Immature natural killer cell (primary cell): ENCODE results near the gene PPP1R9A. TPM values are rescaled to one million over a fixed set of nuclear protein-coding genes. Genes with fewer than 3 reads are reported as not detected.
"Not testable (repeated sequence)": the region's sequence is repeated elsewhere in the genome, so short reads cannot be mapped to it uniquely, and the experiment has no call there.

Source experiments
- DNase-seq, 3 donors: peaks; one replicate each; pipeline ENCODE4 v3.0.0; 2022; ENCODE audit warnings: mixed read lengths in 1 of 3
- H3K27ac Mint-ChIP-seq, 6 donors: one replicate each; pipeline ENCODE4 v1.8.0; 2020; ENCODE audit warnings: mixed read lengths in 6 of 6, mild to moderate bottlenecking in 5 of 6, inconsistent platforms in 4 of 6, moderate library complexity in 3 of 6
- H3K27me3 Mint-ChIP-seq, 3 donors: one replicate each; pipeline ENCODE4 v1.8.0; 2020 to 2021; ENCODE audit warnings: low read depth in 3 of 3, mild to moderate bottlenecking in 3 of 3, mixed read lengths in 3 of 3, moderate library complexity in 3 of 3, inconsistent platforms in 1 of 3
- H3K36me3 Mint-ChIP-seq, 3 donors: one replicate each; pipeline ENCODE4 v1.8.0; 2020; ENCODE audit warnings: mixed read lengths in 3 of 3, inconsistent platforms in 2 of 3, mild to moderate bottlenecking in 2 of 3
- H3K4me1 Mint-ChIP-seq, 2 donors: one replicate each; pipeline ENCODE4 v1.8.0; 2020; ENCODE audit warnings: inconsistent platforms in 2 of 2, mild to moderate bottlenecking in 2 of 2, mixed read lengths in 2 of 2, moderate library complexity in 1 of 2
- H3K4me3 Mint-ChIP-seq, 5 donors: one replicate each; pipeline ENCODE4 v1.8.0; 2020; ENCODE audit warnings: mild to moderate bottlenecking in 5 of 5, mixed read lengths in 5 of 5, inconsistent platforms in 3 of 5, moderate library complexity in 3 of 5
- H3K9me3 Mint-ChIP-seq, 6 donors: one replicate each; pipeline ENCODE4 v1.8.0; 2020; ENCODE audit warnings: mild to moderate bottlenecking in 6 of 6, mixed read lengths in 6 of 6, inconsistent platforms in 4 of 6, moderate library complexity in 3 of 6
- polyA plus RNA-seq, 3 donors: library from polyadenylated mRNA; unstranded; fragments of 300-500 nt; fragmentation: Illumina TruSeq; gene quantifications; one replicate each; pipeline ENCODE4 v1.2.3, GENCODE V29; 2021

The PPP1R9A gene
- polyA plus RNA-seq, 3 donors from 2014 or later, result 0.92 to 12.2 (median 5.5) TPM

- DNase-seq, result no peak
- Mint-ChIP-seq H3K4me3 (no peak overlapping the region), H3K36me3 (no peaks in the 10 kb centered on the region), H3K27ac (no peak overlapping the region), H3K27me3 (no peaks in the 10 kb centered on the region), H3K4me1 (peaks cover 2 to 8% of the 10 kb centered on the region in 2 donors), H3K9me3 (no peaks in the 10 kb centered on the region)
Measured at GRCh38 chr7:95004618-95005247, 97.3 kb downstream of the PPP1R9A start.

GRCh38 chr7:95006010-95006409 lies 98.6 kb downstream of the PPP1R9A start:
- H3K27ac Mint-ChIP-seq, result no peak overlapping the region
- H3K4me1 Mint-ChIP-seq, result peaks cover 2 to 8% of the 10 kb centered on the region in 2 donors
- H3K9me3 Mint-ChIP-seq, result no peaks in the 10 kb centered on the region
- no peak for DNase-seq
- H3K4me3 Mint-ChIP-seq, result no peak overlapping the region
- no peaks in the 10 kb centered on the region for H3K27me3 Mint-ChIP-seq
- no peaks in the 10 kb centered on the region for H3K36me3 Mint-ChIP-seq

- not testable (repeated sequence) for H3K27ac Mint-ChIP-seq, DNase-seq, H3K9me3 Mint-ChIP-seq, H3K4me3 Mint-ChIP-seq, H3K27me3 Mint-ChIP-seq, H3K36me3 Mint-ChIP-seq, H3K4me1 Mint-ChIP-seq
Measured at GRCh38 chr7:95008773-95009172, 101.4 kb downstream of the PPP1R9A start.

GRCh38 chr7:95011146-95011928 lies 103.9 kb downstream of the PPP1R9A start:
- H3K27ac Mint-ChIP-seq, result no peak overlapping the region
- no peaks in the 10 kb centered on the region for H3K36me3 Mint-ChIP-seq
- peaks cover 0 to 3% (median 0%) of the 10 kb centered on the region in 3 donors for H3K27me3 Mint-ChIP-seq
- H3K4me1 Mint-ChIP-seq, result no peaks in the 10 kb centered on the region
- DNase-seq, result no peak
- no peak overlapping the region for H3K4me3 Mint-ChIP-seq
- H3K9me3 Mint-ChIP-seq, result no peaks in the 10 kb centered on the region

DNA sequence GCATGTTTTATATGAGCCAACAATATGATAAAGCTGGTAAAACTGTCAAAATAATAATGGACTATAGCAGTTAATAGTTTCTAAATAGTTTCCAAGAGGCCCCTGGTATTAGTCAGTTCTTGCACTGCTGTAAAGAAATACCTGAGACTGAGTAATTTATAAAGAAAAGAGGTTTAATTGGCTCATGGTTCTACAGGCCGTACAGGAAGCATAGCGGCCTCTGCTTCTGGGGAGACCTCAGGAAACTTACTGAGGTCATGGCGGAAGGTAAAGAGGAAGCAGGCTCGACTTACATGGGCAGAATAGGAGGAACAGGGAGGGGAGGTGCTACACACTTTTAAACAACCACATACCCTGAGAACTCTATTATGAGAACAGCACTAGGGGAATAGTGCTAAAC lies 104.6 kb downstream of the PPP1R9A start:
- Mint-ChIP-seq H3K27ac (peak overlapping the region in 1 of 6 donors; percentile 56), H3K36me3 (no peaks in the 10 kb centered on the region), H3K4me3 (no peak overlapping the region), H3K9me3 (no peaks in the 10 kb centered on the region), H3K27me3 (peaks cover 0 to 3% (median 0%) of the 10 kb centered on the region in 3 donors), H3K4me1 (no peaks in the 10 kb centered on the region)
- no peak for DNase-seq

DNA sequence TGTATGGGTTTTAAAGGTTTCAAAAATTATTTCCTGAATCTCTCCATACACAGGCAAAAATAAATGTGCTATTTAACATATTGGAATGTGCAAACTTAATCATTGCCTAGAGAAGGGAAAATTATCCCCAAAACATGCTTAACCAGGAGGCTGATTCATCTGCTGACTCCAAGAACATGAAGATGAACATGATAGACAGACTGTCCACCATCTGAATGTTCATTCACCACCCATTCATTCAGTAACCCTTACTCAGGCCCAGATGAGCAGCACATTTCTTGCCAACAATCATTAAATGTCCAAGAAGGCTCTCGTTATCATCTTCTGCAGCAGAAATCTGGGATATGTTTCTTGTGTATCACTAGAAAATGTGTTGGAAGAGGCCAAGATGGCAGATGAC lies 110.6 kb downstream of the PPP1R9A start:
- no peak overlapping the region for H3K4me3 Mint-ChIP-seq
- no peak for DNase-seq
- H3K9me3 Mint-ChIP-seq, result peaks cover 0 to 4% (median under 1%) of the 10 kb centered on the region in 6 donors
- H3K27me3 Mint-ChIP-seq, result peaks cover 0 to 1% (median 0%) of the 10 kb centered on the region in 3 donors
- peaks cover 0 to 3% (median 0%) of the 10 kb centered on the region in 3 donors for H3K36me3 Mint-ChIP-seq
- no peaks in the 10 kb centered on the region for H3K4me1 Mint-ChIP-seq
- H3K27ac Mint-ChIP-seq, result no peak overlapping the region

- no peak for DNase-seq
- Mint-ChIP-seq H3K27me3 (peaks cover 0 to 4% (median 0%) of the 10 kb centered on the region in 3 donors), H3K4me1 (peaks cover 39 to 57% of the 10 kb centered on the region in 2 donors), H3K4me3 (no peak overlapping the region), H3K9me3 (peaks cover 11 to 32% (median 21%) of the 10 kb centered on the region in 6 donors), H3K27ac (peak overlapping the region in 4 of 6 donors; percentile 1 to 91 (median 28)), H3K36me3 (peaks cover 5 to 10% (median 5%) of the 10 kb centered on the region in 3 donors)
Measured at GRCh38 chr7:95026018-95026417, 118.6 kb downstream of the PPP1R9A start.

- Mint-ChIP-seq H3K4me1 (peaks cover 39 to 58% of the 10 kb centered on the region in 2 donors), H3K27ac (peak overlapping the region; percentile 66 to 92 (median 87))
Measured at GRCh38 chr7:95026421-95027072, 119.2 kb downstream of the PPP1R9A start.

GRCh38 chr7:95027234-95027872 lies 120.0 kb downstream of the PPP1R9A start:
- Mint-ChIP-seq H3K27me3 (peaks cover 0 to 4% (median 0%) of the 10 kb centered on the region in 3 donors), H3K4me1 (peaks cover 39 to 58% of the 10 kb centered on the region in 2 donors), H3K27ac (peak overlapping the region; percentile 66 to 92 (median 87)), H3K9me3 (peaks cover 11 to 32% (median 19%) of the 10 kb centered on the region in 6 donors), H3K4me3 (peak overlapping the region; percentile 71 to 81 (median 77)), H3K36me3 (peaks cover 5 to 10% (median 5%) of the 10 kb centered on the region in 3 donors)
- peak; percentile 36 to 47 (median 36) for DNase-seq

More at GRCh38 chr7:95026421-95027072, 119.2 kb downstream of the PPP1R9A start:
- H3K4me3 Mint-ChIP-seq, result peak overlapping the region; percentile 71 to 81 (median 77)
- peak in 2 of 3 donors; percentile 35 for DNase-seq
- H3K36me3 Mint-ChIP-seq, result peaks cover 5 to 10% (median 5%) of the 10 kb centered on the region in 3 donors
- peaks cover 0 to 4% (median 0%) of the 10 kb centered on the region in 3 donors for H3K27me3 Mint-ChIP-seq
- peaks cover 11 to 32% (median 21%) of the 10 kb centered on the region in 6 donors for H3K9me3 Mint-ChIP-seq

DNA sequence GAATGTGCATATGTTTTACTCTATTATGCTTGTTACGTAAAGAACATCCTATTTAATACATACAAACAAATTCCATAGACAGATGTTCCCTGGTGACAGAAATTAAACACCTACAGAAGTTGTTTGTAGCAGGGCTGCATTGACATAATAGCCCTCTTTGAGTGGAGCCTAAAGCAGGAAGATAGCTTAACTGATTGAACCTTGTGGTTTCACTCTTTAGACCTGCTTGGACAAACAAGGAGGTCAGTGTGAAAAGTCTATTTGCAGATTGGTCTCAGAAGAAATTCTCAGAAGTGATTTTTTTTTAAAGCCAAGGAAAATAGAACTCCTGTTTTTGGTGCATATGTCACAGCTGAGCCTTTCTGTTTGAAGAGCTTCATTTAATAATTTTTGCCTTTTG lies 121.3 kb downstream of the PPP1R9A start:
- H3K4me1 Mint-ChIP-seq, result peaks cover 39 to 58% of the 10 kb centered on the region in 2 donors
- H3K27me3 Mint-ChIP-seq, result peaks cover 0 to 4% (median 0%) of the 10 kb centered on the region in 3 donors
- H3K4me3 Mint-ChIP-seq, result peak overlapping the region; percentile 28 to 77 (median 56)
- peak in 1 of 3 donors; percentile 5 for DNase-seq
- peaks cover 7 to 30% (median 19%) of the 10 kb centered on the region in 6 donors for H3K9me3 Mint-ChIP-seq
- H3K27ac Mint-ChIP-seq, result peak overlapping the region; percentile 20 to 56 (median 32)
- H3K36me3 Mint-ChIP-seq, result peaks cover 5 to 7% (median 5%) of the 10 kb centered on the region in 3 donors

DNA sequence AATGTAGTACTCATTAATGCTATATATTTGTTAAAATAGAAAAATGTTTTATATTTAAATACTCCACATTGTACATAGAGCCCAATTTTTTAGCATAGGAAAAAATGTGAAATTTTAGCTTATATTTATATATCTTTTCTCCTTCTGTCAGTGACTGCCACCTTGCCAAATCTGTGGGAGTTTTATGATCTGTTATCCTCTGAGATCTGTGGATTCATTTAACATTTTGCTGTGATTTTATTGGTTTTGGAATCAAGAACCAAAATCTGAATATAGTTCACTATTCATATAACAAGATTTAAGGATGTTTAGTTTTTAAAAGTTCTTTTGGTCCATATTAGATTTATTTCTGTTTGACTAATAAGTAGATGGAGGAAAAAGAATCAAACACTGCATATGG lies 127.9 kb downstream of the PPP1R9A start:
- H3K27me3 Mint-ChIP-seq, result peaks cover 0 to 1% (median 0%) of the 10 kb centered on the region in 3 donors
- no peak overlapping the region for H3K4me3 Mint-ChIP-seq
- H3K9me3 Mint-ChIP-seq, result no peaks in the 10 kb centered on the region
- DNase-seq, result no peak
- no peak overlapping the region for H3K27ac Mint-ChIP-seq
- H3K36me3 Mint-ChIP-seq, result no peaks in the 10 kb centered on the region
- H3K4me1 Mint-ChIP-seq, result peaks cover 11 to 25% of the 10 kb centered on the region in 2 donors

DNA sequence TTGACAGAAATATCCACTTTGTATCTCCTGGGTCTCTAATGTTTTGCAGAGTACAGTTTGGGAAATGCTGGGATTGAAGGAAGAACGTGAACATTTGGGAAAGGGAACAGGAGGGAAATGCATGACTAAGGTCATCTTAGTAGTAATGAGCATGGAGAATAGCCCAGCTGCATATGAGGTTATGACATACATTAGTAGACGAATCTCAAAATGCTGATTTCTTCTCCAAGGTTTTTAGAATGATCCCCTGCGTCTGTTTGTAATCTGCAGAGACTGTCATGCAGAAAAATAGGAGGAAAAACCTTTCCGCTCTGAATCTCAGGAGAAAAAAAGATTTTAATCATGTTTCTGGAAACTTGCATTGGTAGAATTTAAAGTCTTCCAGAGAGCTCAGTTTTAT lies 133.6 kb downstream of the PPP1R9A start:
- Mint-ChIP-seq H3K4me3 (no peak overlapping the region), H3K27ac (no peak overlapping the region), H3K27me3 (no peaks in the 10 kb centered on the region), H3K36me3 (no peaks in the 10 kb centered on the region), H3K9me3 (no peaks in the 10 kb centered on the region), H3K4me1 (peaks cover 27 to 40% of the 10 kb centered on the region in 2 donors)
- DNase-seq, result no peak

GRCh38 chr7:95045236-95045923 lies 138.0 kb downstream of the PPP1R9A start:
- Mint-ChIP-seq H3K4me3 (no peak overlapping the region), H3K27ac (peak overlapping the region in 1 of 6 donors; percentile 26)

More at GRCh38 chr7:95045236-95045923, 138.0 kb downstream of the PPP1R9A start:
- Mint-ChIP-seq H3K4me1 (peaks cover 16 to 23% of the 10 kb centered on the region in 2 donors), H3K36me3 (no peaks in the 10 kb centered on the region), H3K9me3 (no peaks in the 10 kb centered on the region), H3K27me3 (no peaks in the 10 kb centered on the region)
- peak in 1 of 3 donors; percentile 14 for DNase-seq
